HepG2 (cell line): ENCODE measurements around the gene COMMD3. TPM values are rescaled to one million over a fixed set of nuclear protein-coding genes. Genes with fewer than 3 reads are reported as not detected.

Experiments used
- EEA1 ChIP-seq: sonication (generic); formaldehyde crosslinking; IDR thresholded peaks from 2 replicates; pipeline ENCODE4 v1.5.1; 2020; ENCODE audit warnings: mild to moderate bottlenecking, missing genetic modification reagents, borderline replicate concordance
- ESRRA ChIP-seq: sonication (generic); formaldehyde crosslinking; IDR thresholded peaks from 2 replicates; pipeline ENCODE4 v1.5.1; 2020; ENCODE audit warnings: mild to moderate bottlenecking, low read depth, missing genetic modification reagents
- ETV6 ChIP-seq: sonication (generic); formaldehyde crosslinking; conservative IDR thresholded peaks from 2 replicates; pipeline ENCODE4 v1.4.0; 2020; ENCODE audit warnings: missing genetic modification reagents
- IRF1 ChIP-seq: sonication (generic); formaldehyde crosslinking; IDR thresholded peaks from 2 replicates; pipeline ENCODE4 v1.4.0; 2020; ENCODE audit warnings: low read depth, mild to moderate bottlenecking, missing genetic modification reagents
- KLF13 ChIP-seq: sonication (generic); formaldehyde crosslinking; IDR thresholded peaks from 2 replicates; pipeline ENCODE4 v1.4.0; 2020; ENCODE audit warnings: mild to moderate bottlenecking, missing genetic modification reagents
- KLF16 ChIP-seq, 2 experiments: sonication (generic) in 1 of 2; formaldehyde crosslinking in 1 of 2; IDR thresholded peaks; 2 replicates each; pipeline versions ENCODE4 v1.6.1 to v1.8.0; 2016 to 2023; ENCODE audit warnings: missing genetic modification reagents in 2 of 2, missing compliant biosample characterization in 1 of 2
- MYC ChIP-seq: sonication (generic); formaldehyde crosslinking; IDR thresholded peaks from 2 replicates; pipeline ENCODE4 v1.9.0; 2021; ENCODE audit warnings: missing genetic modification reagents, borderline replicate concordance
- NKX3-1 ChIP-seq: sonication (generic); formaldehyde crosslinking; IDR thresholded peaks from 2 replicates; pipeline ENCODE4 v1.5.0; 2020; ENCODE audit warnings: missing genetic modification reagents
- PRMT3 ChIP-seq: sonication (generic); formaldehyde crosslinking; IDR thresholded peaks from 2 replicates; pipeline ENCODE4 v1.8.1; 2022; ENCODE audit warnings: low read depth, mild to moderate bottlenecking, moderate library complexity, missing genetic modification reagents, borderline replicate concordance
- U2AF1 ChIP-seq: fragments of 200-400 bp; formaldehyde crosslinking; optimal IDR thresholded peaks from 2 replicates; pipeline ENCODE3; 2017; ENCODE audit warnings: mild to moderate bottlenecking, low read depth, low read length
- ZBED4 ChIP-seq: sonication (generic); formaldehyde crosslinking; IDR thresholded peaks from 2 replicates; pipeline ENCODE4 v1.4.0; 2020; ENCODE audit warnings: missing genetic modification reagents, borderline replicate concordance
- ZBTB8A ChIP-seq: sonication (generic); formaldehyde crosslinking; IDR thresholded peaks from 2 replicates; pipeline ENCODE4 v1.4.0; 2020; ENCODE audit warnings: mild to moderate bottlenecking, low read depth, missing genetic modification reagents, borderline replicate concordance
- ZGPAT ChIP-seq: IDR thresholded peaks from 2 replicates; pipeline ENCODE4 v1.6.1; 2016; ENCODE audit warnings: mild to moderate bottlenecking
- ZNF136 ChIP-seq: sonication (generic); formaldehyde crosslinking; IDR thresholded peaks from 2 replicates; pipeline ENCODE4 v1.8.1; 2022; ENCODE audit warnings: low read depth, mild to moderate bottlenecking, moderate library complexity, missing genetic modification reagents
- ZNF512 ChIP-seq: sonication (generic); formaldehyde crosslinking; IDR thresholded peaks from 2 replicates; pipeline ENCODE4 v1.4.0; 2020; ENCODE audit warnings: mild to moderate bottlenecking, missing genetic modification reagents
- ZNF550 ChIP-seq: sonication (generic); formaldehyde crosslinking; IDR thresholded peaks from 2 replicates; pipeline ENCODE4 v1.4.0; 2020; ENCODE audit warnings: mild to moderate bottlenecking, missing genetic modification reagents, borderline replicate concordance
- ZNF580 ChIP-seq: IDR thresholded peaks from 2 replicates; pipeline ENCODE4 v1.6.1; 2016; ENCODE audit warnings: low read depth, borderline replicate concordance
- polyA plus RNA-seq, 8 experiments: library from polyadenylated mRNA; depleted of rRNA in 3 of 8; stranded (reverse) in 7 of 8; unstranded in 1 of 8; fragments of >200 nt; fragmentation: Illumina TruSeq in 4 of 8; extraction: Trizol in 4 of 8; gene quantifications; 2 replicates each; pipeline versions ENCODE4 v1.2.1 to v1.2.3, GENCODE V29; 2011 to 2016; ENCODE audit warnings: low read depth in 4 of 8, missing spikeins in 1 of 8, mixed read lengths in 1 of 8; ENCODE audit not compliant: insufficient read depth in 1 of 8
- total RNA-seq, 5 experiments: library from RNA; depleted of rRNA; stranded (reverse); fragments of >200 nt; fragmentation: Illumina TruSeq; extraction: Trizol; gene quantifications; 2 replicates each; pipeline ENCODE4 v1.2.3, GENCODE V29; 2016; ENCODE audit warnings: low read depth in 1 of 5

Gene COMMD3
- total and polyA plus RNA-seq, 2 of the 13 experiments (the other 11 are each of a cell fraction or from before 2014, with no cell fraction given), result 38.7 to 54.4 TPM

- TF ChIP-seq ZNF512 (CRISPR knock-in tag), result no peak
- TF ChIP-seq KLF16 (CRISPR knock-in tag; IDR thresholded peaks at IDR 0.05), result 0 out of 4 replicates have a peak, but pooled peaks of 1 of the 2 experiments have one; percentile 17
- no peak for TF ChIP-seq KLF13 (CRISPR knock-in tag)
- TF ChIP-seq ESRRA (CRISPR knock-in tag), result no peak
- peak; percentile 22; the same call in 1 of the 2 replicates for TF ChIP-seq ETV6 (CRISPR knock-in tag)
- peak; percentile 24 for TF ChIP-seq MYC (CRISPR knock-in tag)
- no peak for TF ChIP-seq IRF1 (CRISPR knock-in tag)
- TF ChIP-seq NKX3-1, result no peak
- TF ChIP-seq PRMT3 (CRISPR knock-in tag), result no peak
- no peak for TF ChIP-seq ZNF136 (CRISPR knock-in tag)
- TF ChIP-seq ZBTB8A (CRISPR knock-in tag), result no peak
- TF ChIP-seq EEA1 (CRISPR knock-in tag), result no peak
- peak; percentile 22; the same call in 1 of the 2 replicates for TF ChIP-seq ZBED4 (CRISPR knock-in tag)
- no peak for TF ChIP-seq ZNF580 (CRISPR knock-in tag)
- TF ChIP-seq U2AF1, result no peak
- peak; percentile 16 for TF ChIP-seq ZGPAT (CRISPR knock-in tag)
- TF ChIP-seq ZNF550 (CRISPR knock-in tag), result no peak
Observed at GRCh38 chr10:22340329-22341189, 24.4 kb downstream of the COMMD3 start (continued).
